Measurements from ENCODE around the gene DIPK1A. TPM values are rescaled to one million over a fixed set of nuclear protein-coding genes. Genes with fewer than 3 reads are reported as not detected.
A peak's percentile ranks its signal among the peaks of the same experiment; 100 is the strongest.

The DIPK1A gene
- total and polyA plus RNA-seq, 2 donors (not counting 1 experiment from before 2014, with no cell fraction given): 19.7 to 85.7 TPM

DNA sequence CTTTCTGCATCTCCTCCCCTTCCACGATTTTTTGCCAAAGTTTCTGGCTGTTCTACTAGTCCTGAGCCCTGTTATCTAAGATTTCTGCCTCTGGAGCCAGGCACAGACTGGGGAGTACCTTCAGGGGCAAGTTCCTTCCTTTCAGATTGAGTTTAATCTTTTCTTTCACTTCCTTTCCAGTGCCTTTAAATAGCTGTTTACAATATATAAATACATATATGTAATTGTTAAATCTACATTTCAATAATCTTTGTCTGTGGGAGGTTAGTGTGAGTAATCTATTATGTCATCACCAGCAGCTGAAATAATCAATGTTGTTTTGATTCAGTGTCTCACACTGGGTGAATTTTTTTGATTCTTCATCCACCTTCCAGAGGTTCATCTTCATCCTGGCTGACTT lies 31.8 kb downstream of the DIPK1A start:
- Histone ChIP-seq H3K79me2 (ENCODE audit: control insufficient read depth, insufficient read depth, low read length) (no peaks in the 10 kb centered on the region), H4K20me1 (ENCODE audit: control insufficient read depth, extremely low read depth, insufficient read depth, low read length) (no peaks in the 10 kb centered on the region), H3K4me2 (ENCODE audit: extremely low read depth, insufficient read depth, low read length) (no peak overlapping the region), H3K9ac (ENCODE audit: insufficient read depth, low read length) (no peak overlapping the region), H2AFZ (ENCODE audit: low read length) (no peak overlapping the region), H3K4me1 (ENCODE audit: control insufficient read depth, extremely low read depth, insufficient read depth, low read length) (peaks cover 10% of the 10 kb centered on the region), H3K4me3 (replicated peaks in 1 of 4; ENCODE audit: control extremely low read depth in 1 of 4, insufficient read depth in 1 of 4, low read depth in 3 of 4, low read length in 4 of 4) (no peak overlapping the region), H3K27me3 (ENCODE audit: control insufficient read depth, insufficient read depth, low read length) (no peaks in the 10 kb centered on the region), H3K9me3 (ENCODE audit: control insufficient read depth, insufficient read depth, low read depth, low read length) (no peaks in the 10 kb centered on the region), H3K27ac (ENCODE audit: insufficient read depth, low read length) (no peak overlapping the region), H3K36me3 (ENCODE audit: control insufficient read depth, insufficient read depth, low read length) (no peaks in the 10 kb centered on the region)
- no peak for DNase-seq (ENCODE audit: low read depth in 2 of 2)
- TF ChIP-seq, protein P1, sequence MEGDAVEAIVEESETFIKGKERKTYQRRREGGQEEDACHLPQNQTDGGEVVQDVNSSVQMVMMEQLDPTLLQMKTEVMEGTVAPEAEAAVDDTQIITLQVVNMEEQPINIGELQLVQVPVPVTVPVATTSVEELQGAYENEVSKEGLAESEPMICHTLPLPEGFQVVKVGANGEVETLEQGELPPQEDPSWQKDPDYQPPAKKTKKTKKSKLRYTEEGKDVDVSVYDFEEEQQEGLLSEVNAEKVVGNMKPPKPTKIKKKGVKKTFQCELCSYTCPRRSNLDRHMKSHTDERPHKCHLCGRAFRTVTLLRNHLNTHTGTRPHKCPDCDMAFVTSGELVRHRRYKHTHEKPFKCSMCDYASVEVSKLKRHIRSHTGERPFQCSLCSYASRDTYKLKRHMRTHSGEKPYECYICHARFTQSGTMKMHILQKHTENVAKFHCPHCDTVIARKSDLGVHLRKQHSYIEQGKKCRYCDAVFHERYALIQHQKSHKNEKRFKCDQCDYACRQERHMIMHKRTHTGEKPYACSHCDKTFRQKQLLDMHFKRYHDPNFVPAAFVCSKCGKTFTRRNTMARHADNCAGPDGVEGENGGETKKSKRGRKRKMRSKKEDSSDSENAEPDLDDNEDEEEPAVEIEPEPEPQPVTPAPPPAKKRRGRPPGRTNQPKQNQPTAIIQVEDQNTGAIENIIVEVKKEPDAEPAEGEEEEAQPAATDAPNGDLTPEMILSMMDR (conservative IDR thresholded peaks at IDR 0.05 in 1 of 2, IDR thresholded peaks at IDR 0.05 in 1 of 2; ENCODE audit: low read depth in 1 of 2, low read length in 2 of 2): no peak
- no peak for TF ChIP-seq EZH2 (IDR thresholded peaks at IDR 0.05; ENCODE audit: low read length, missing control alignments)

DNA sequence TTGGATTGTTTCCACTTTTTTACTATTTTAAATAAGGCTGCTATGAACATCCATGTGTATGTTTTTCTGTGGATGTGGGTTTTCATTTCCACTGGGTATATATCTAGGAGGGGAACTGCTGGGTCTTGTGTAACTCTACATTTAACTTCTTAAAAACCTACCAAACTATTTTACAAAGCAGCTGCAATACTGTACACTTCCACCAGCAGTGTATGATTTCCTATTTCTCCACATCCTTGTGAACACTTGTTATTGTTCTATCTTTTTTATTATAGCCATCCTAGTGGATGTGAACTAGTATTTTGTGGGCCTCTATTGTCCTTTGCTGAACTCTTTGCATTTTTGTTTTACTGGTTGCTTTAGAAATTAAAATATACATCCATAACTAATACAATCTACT lies 33.4 kb downstream of the DIPK1A start:
- H3K4me2 ChIP-seq (ENCODE audit: extremely low read depth, insufficient read depth, low read length): no peak overlapping the region

DNA sequence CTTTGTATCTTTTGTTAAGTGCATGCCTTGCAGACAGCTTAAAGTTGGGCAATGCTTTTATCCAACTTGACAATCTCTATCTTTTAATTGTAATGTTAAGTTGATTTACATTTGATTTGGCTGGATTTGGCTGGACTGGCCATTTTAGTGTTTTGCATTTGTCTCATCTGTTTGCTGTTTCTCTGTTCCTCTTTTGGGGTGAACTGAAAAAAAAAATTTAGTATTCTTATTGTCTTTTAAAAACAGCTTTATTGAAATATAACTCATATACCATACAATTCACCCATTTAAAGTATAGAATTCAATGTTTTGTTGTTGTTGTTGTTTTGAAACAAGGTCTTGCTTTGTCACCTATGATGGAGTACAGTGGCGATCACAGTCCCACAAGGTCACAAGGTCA lies 34.4 kb downstream of the DIPK1A start:
- DNase-seq (ENCODE audit: low read depth in 2 of 2): no peak
- Histone ChIP-seq H3K4me3 (replicated peaks in 1 of 4; ENCODE audit: control extremely low read depth in 1 of 4, insufficient read depth in 1 of 4, low read depth in 3 of 4, low read length in 4 of 4) (no peak overlapping the region), H2AFZ (ENCODE audit: low read length) (no peak overlapping the region)

More for the DNA sequence above, 33.4 kb downstream of the DIPK1A start:
- peaks cover 5% of the 10 kb centered on the region for H3K4me1 ChIP-seq (ENCODE audit: control insufficient read depth, extremely low read depth, insufficient read depth, low read length)
- H3K79me2 ChIP-seq (ENCODE audit: control insufficient read depth, insufficient read depth, low read length): no peaks in the 10 kb centered on the region
- no peaks in the 10 kb centered on the region for H3K36me3 ChIP-seq (ENCODE audit: control insufficient read depth, insufficient read depth, low read length)
- DNase-seq (ENCODE audit: low read depth in 2 of 2): no peak
- no peak overlapping the region for H3K4me3 ChIP-seq (replicated peaks in 1 of 4; ENCODE audit: control extremely low read depth in 1 of 4, insufficient read depth in 1 of 4, low read depth in 3 of 4, low read length in 4 of 4)
- H4K20me1 ChIP-seq (ENCODE audit: control insufficient read depth, extremely low read depth, insufficient read depth, low read length): no peaks in the 10 kb centered on the region
- H3K9ac ChIP-seq (ENCODE audit: insufficient read depth, low read length): no peak overlapping the region
- no peaks in the 10 kb centered on the region for H3K27me3 ChIP-seq (ENCODE audit: control insufficient read depth, insufficient read depth, low read length)
- no peak overlapping the region for H2AFZ ChIP-seq (ENCODE audit: low read length)
- no peak overlapping the region for H3K27ac ChIP-seq (ENCODE audit: insufficient read depth, low read length)
- no peak for TF ChIP-seq EZH2 (IDR thresholded peaks at IDR 0.05; ENCODE audit: low read length, missing control alignments)
- TF ChIP-seq, protein P1 (conservative IDR thresholded peaks at IDR 0.05 in 1 of 2, IDR thresholded peaks at IDR 0.05 in 1 of 2; ENCODE audit: low read depth in 1 of 2, low read length in 2 of 2): peak in 1 of 2 donors; percentile 9
- no peaks in the 10 kb centered on the region for H3K9me3 ChIP-seq (ENCODE audit: control insufficient read depth, insufficient read depth, low read depth, low read length)

More for the DNA sequence above, 34.4 kb downstream of the DIPK1A start:
- Histone ChIP-seq H4K20me1 (ENCODE audit: control insufficient read depth, extremely low read depth, insufficient read depth, low read length) (no peaks in the 10 kb centered on the region), H3K27ac (ENCODE audit: insufficient read depth, low read length) (no peak overlapping the region), H3K9ac (ENCODE audit: insufficient read depth, low read length) (no peak overlapping the region), H3K27me3 (ENCODE audit: control insufficient read depth, insufficient read depth, low read length) (no peaks in the 10 kb centered on the region), H3K4me1 (ENCODE audit: control insufficient read depth, extremely low read depth, insufficient read depth, low read length) (peaks cover 5% of the 10 kb centered on the region), H3K4me2 (ENCODE audit: extremely low read depth, insufficient read depth, low read length) (no peak overlapping the region), H3K79me2 (ENCODE audit: control insufficient read depth, insufficient read depth, low read length) (no peaks in the 10 kb centered on the region), H3K9me3 (ENCODE audit: control insufficient read depth, insufficient read depth, low read depth, low read length) (no peaks in the 10 kb centered on the region), H3K36me3 (ENCODE audit: control insufficient read depth, insufficient read depth, low read length) (no peaks in the 10 kb centered on the region)
- TF ChIP-seq EZH2 (IDR thresholded peaks at IDR 0.05; ENCODE audit: low read length, missing control alignments): no peak
- TF ChIP-seq, protein P1 (conservative IDR thresholded peaks at IDR 0.05 in 1 of 2, IDR thresholded peaks at IDR 0.05 in 1 of 2; ENCODE audit: low read depth in 1 of 2, low read length in 2 of 2): no peak

Data from fibroblast of lung (primary cell).